Muscle of leg (tissue), 11 donors: ENCODE data around the gene HIVEP2. TPM values are rescaled to one million over a fixed set of nuclear protein-coding genes. Genes with fewer than 3 reads are reported as not detected.

Experiments
- DNase-seq: peaks from one replicate; pipeline ENCODE4 v3.0.0; 2013
- H3K27ac ChIP-seq: one replicate; pipeline ENCODE4 v1.5.1; 2013; ENCODE audit warnings: mild to moderate bottlenecking, low read length, control low read depth
- H3K27me3 ChIP-seq: one replicate; pipeline ENCODE4 v1.6.1; 2013; ENCODE audit warnings: low read length; ENCODE audit not compliant: control insufficient read depth, insufficient read depth
- H3K36me3 ChIP-seq: one replicate; pipeline ENCODE4 v1.6.1; 2013; ENCODE audit warnings: low read length; ENCODE audit not compliant: control insufficient read depth, insufficient read depth
- H3K4me1 ChIP-seq: one replicate; pipeline ENCODE4 v1.6.1; 2013; ENCODE audit warnings: low read length; ENCODE audit not compliant: control insufficient read depth, insufficient read depth
- H3K4me3 ChIP-seq: one replicate; pipeline ENCODE4 v1.5.1; 2013; ENCODE audit warnings: low read length, control low read depth
- H3K9me3 ChIP-seq: replicated peaks from 2 replicates; pipeline ENCODE4 v1.6.1; 2013; ENCODE audit warnings: low read depth, low read length; ENCODE audit not compliant: control insufficient read depth
- WGBS: methylation state at CpG from one replicate; pipeline ENCODE4 v1.1.5; 2013; ENCODE audit warnings: missing lambda C conversion rate; ENCODE audit not compliant: insufficient coverage; 5-methylcytosine and 5-hydroxymethylcytosine counted together
- polyA plus RNA-seq, 8 donors: library from polyadenylated mRNA; unstranded; fragments of 120-200 nt; gene quantifications; one replicate each; pipeline versions ENCODE4 v1.2.1 to v1.2.3, GENCODE V29; 2013; ENCODE audit warnings: inconsistent platforms in 1 of 8, low replicate concordance in 1 of 8; ENCODE audit not compliant: insufficient read length in 8 of 8, insufficient read depth in 1 of 8
- total RNA-seq: library from RNA; stranded (reverse); fragments of 120-200 nt; gene quantifications from one replicate; pipeline ENCODE4 v1.2.4, GENCODE V29; 2013

The HIVEP2 gene
- total and polyA plus RNA-seq, 9 donors: 8.6 to 17.9 (median 14.8) TPM

GRCh38 chr6:142718667-142719191 lies 226.2 kb downstream of the HIVEP2 start:
- Histone ChIP-seq H3K4me1 (no peaks in the 10 kb centered on the region), H3K36me3 (no peaks in the 10 kb centered on the region), H3K9me3 (no peaks in the 10 kb centered on the region), H3K27ac (no peak overlapping the region), H3K4me3 (no peak overlapping the region), H3K27me3 (no peaks in the 10 kb centered on the region)
- no peak for DNase-seq

- Histone ChIP-seq H3K27me3 (no peaks in the 10 kb centered on the region), H3K36me3 (no peaks in the 10 kb centered on the region), H3K9me3 (no peaks in the 10 kb centered on the region), H3K4me1 (no peaks in the 10 kb centered on the region), H3K4me3 (no peak overlapping the region), H3K27ac (no peak overlapping the region)
- DNase-seq: no peak
- WGBS: no CpG with 5 or more reads among the region's 2 CpGs
Observed at GRCh38 chr6:142716097-142716496, 228.9 kb downstream of the HIVEP2 start.

GRCh38 chr6:142714951-142715785 lies 229.8 kb downstream of the HIVEP2 start:
- no peak for DNase-seq
- no peaks in the 10 kb centered on the region for H3K9me3 ChIP-seq
- H3K27ac ChIP-seq: no peak overlapping the region
- no peaks in the 10 kb centered on the region for H3K27me3 ChIP-seq
- WGBS: 65% methylated on average over 6 of the region's 7 CpGs
- no peaks in the 10 kb centered on the region for H3K36me3 ChIP-seq
- no peak overlapping the region for H3K4me3 ChIP-seq
- H3K4me1 ChIP-seq: no peaks in the 10 kb centered on the region

- Histone ChIP-seq H3K4me3 (no peak overlapping the region), H3K27me3 (no peaks in the 10 kb centered on the region), H3K36me3 (no peaks in the 10 kb centered on the region), H3K27ac (no peak overlapping the region), H3K4me1 (no peaks in the 10 kb centered on the region), H3K9me3 (no peaks in the 10 kb centered on the region)
- DNase-seq: no peak
- WGBS: 80% methylated on average over 3 of the region's 4 CpGs
Observed at GRCh38 chr6:142713959-142714358, 231.0 kb downstream of the HIVEP2 start.

- Histone ChIP-seq H3K9me3 (no peaks in the 10 kb centered on the region), H3K27ac (no peak overlapping the region), H3K4me3 (no peak overlapping the region), H3K36me3 (no peaks in the 10 kb centered on the region), H3K4me1 (no peaks in the 10 kb centered on the region), H3K27me3 (no peaks in the 10 kb centered on the region)
- no CpG with 5 or more reads among the region's 1 CpG for WGBS
- no peak for DNase-seq
Observed at GRCh38 chr6:142712231-142712630, 232.7 kb downstream of the HIVEP2 start.

- Histone ChIP-seq H3K9me3 (no peaks in the 10 kb centered on the region), H3K36me3 (no peaks in the 10 kb centered on the region), H3K4me3 (no peak overlapping the region), H3K4me1 (no peaks in the 10 kb centered on the region), H3K27ac (no peak overlapping the region), H3K27me3 (no peaks in the 10 kb centered on the region)
- no CpG with 5 or more reads among the region's 2 CpGs for WGBS
- DNase-seq: no peak
Observed at GRCh38 chr6:142708651-142709050, 236.3 kb downstream of the HIVEP2 start.

GRCh38 chr6:142707255-142707654 lies 237.7 kb downstream of the HIVEP2 start:
- H3K4me1 ChIP-seq: peaks cover 4% of the 10 kb centered on the region
- WGBS: no CpG with 5 or more reads among the region's 2 CpGs
- no peaks in the 10 kb centered on the region for H3K36me3 ChIP-seq
- H3K4me3 ChIP-seq: no peak overlapping the region
- DNase-seq: no peak
- H3K9me3 ChIP-seq: no peaks in the 10 kb centered on the region
- H3K27ac ChIP-seq: no peak overlapping the region
- no peaks in the 10 kb centered on the region for H3K27me3 ChIP-seq

GRCh38 chr6:142706210-142706609 lies 238.8 kb downstream of the HIVEP2 start:
- no peak overlapping the region for H3K27ac ChIP-seq
- WGBS: 60% methylated on average over 2 of the region's 3 CpGs
- DNase-seq: no peak
- H3K36me3 ChIP-seq: no peaks in the 10 kb centered on the region
- no peaks in the 10 kb centered on the region for H3K27me3 ChIP-seq
- H3K4me1 ChIP-seq: peaks cover 4% of the 10 kb centered on the region
- no peaks in the 10 kb centered on the region for H3K9me3 ChIP-seq
- no peak overlapping the region for H3K4me3 ChIP-seq

GRCh38 chr6:142705054-142705453 lies 239.9 kb downstream of the HIVEP2 start:
- H3K4me3 ChIP-seq: no peak overlapping the region
- DNase-seq: no peak
- no peaks in the 10 kb centered on the region for H3K27me3 ChIP-seq
- no peak overlapping the region for H3K27ac ChIP-seq
- WGBS: no CpG with 5 or more reads among the region's 3 CpGs
- no peaks in the 10 kb centered on the region for H3K36me3 ChIP-seq
- peaks cover 7% of the 10 kb centered on the region for H3K4me1 ChIP-seq
- H3K9me3 ChIP-seq: no peaks in the 10 kb centered on the region

- no peaks in the 10 kb centered on the region for H3K27me3 ChIP-seq
- peak overlapping the region; percentile 65 for H3K27ac ChIP-seq
- H3K36me3 ChIP-seq: no peaks in the 10 kb centered on the region
- H3K4me3 ChIP-seq: no peak overlapping the region
- no peaks in the 10 kb centered on the region for H3K9me3 ChIP-seq
- H3K4me1 ChIP-seq: peaks cover 14% of the 10 kb centered on the region
- WGBS: 44% methylated on average over 10 of the region's 12 CpGs
- DNase-seq: peak; percentile 83
Observed at GRCh38 chr6:142702501-142703460, 242.2 kb downstream of the HIVEP2 start.
